Neural progenitor cell (in vitro differentiated cells): ENCODE data around the gene TSTD2.

Experiments
- EZH2 ChIP-seq: fragments of 200-600 bp; sonication (generic); IDR thresholded peaks from 2 replicates; pipeline ENCODE4 v1.6.1; 2017; ENCODE audit warnings: antibody characterized with exemption, mild to moderate bottlenecking, moderate library complexity
- EZH2phosphoT487 ChIP-seq: fragments of 200-600 bp; sonication (generic); IDR thresholded peaks from 2 replicates; pipeline ENCODE4 v1.6.1; 2017; ENCODE audit warnings: antibody characterized with exemption
- TF ChIP-seq, protein P1 (sequence below): fragments of 200-600 bp; sonication (generic); IDR thresholded peaks from 2 replicates; pipeline ENCODE4 v1.5.1; 2017; ENCODE audit warnings: antibody characterized with exemption, mild to moderate bottlenecking

- TF ChIP-seq, protein P1, sequence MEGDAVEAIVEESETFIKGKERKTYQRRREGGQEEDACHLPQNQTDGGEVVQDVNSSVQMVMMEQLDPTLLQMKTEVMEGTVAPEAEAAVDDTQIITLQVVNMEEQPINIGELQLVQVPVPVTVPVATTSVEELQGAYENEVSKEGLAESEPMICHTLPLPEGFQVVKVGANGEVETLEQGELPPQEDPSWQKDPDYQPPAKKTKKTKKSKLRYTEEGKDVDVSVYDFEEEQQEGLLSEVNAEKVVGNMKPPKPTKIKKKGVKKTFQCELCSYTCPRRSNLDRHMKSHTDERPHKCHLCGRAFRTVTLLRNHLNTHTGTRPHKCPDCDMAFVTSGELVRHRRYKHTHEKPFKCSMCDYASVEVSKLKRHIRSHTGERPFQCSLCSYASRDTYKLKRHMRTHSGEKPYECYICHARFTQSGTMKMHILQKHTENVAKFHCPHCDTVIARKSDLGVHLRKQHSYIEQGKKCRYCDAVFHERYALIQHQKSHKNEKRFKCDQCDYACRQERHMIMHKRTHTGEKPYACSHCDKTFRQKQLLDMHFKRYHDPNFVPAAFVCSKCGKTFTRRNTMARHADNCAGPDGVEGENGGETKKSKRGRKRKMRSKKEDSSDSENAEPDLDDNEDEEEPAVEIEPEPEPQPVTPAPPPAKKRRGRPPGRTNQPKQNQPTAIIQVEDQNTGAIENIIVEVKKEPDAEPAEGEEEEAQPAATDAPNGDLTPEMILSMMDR: no peak
- TF ChIP-seq EZH2 (no peak), EZH2phosphoT487 (no peak)
These were observed 2.6 kb downstream of the TSTD2 start for GRCh38 chr9:97630591-97630990.
